Coronary artery (tissue), 2 donors: ENCODE measurements around the gene MYLK.

Experiments
- DNase-seq: peaks from one replicate; pipeline ENCODE4 v3.0.0-alpha.2; 2017; ENCODE audit warnings: low spot score
- H3K27ac ChIP-seq, 2 donors: fragments of 200-600 bp; sonication (generic); one replicate each; pipeline ENCODE4 v1.5.1; 2016 to 2019
- H3K4me3 ChIP-seq: fragments of 200-600 bp; sonication (generic); 2 replicates; pipeline ENCODE4 v1.5.1; 2016; ENCODE audit warnings: mild to moderate bottlenecking, moderate library complexity
- TF ChIP-seq, protein P1 (sequence below): fragments of 200-600 bp; sonication (generic); IDR thresholded peaks from one replicate; pipeline ENCODE4 v1.5.1; 2019; ENCODE audit warnings: antibody characterized with exemption

MYLK gene

DNA sequence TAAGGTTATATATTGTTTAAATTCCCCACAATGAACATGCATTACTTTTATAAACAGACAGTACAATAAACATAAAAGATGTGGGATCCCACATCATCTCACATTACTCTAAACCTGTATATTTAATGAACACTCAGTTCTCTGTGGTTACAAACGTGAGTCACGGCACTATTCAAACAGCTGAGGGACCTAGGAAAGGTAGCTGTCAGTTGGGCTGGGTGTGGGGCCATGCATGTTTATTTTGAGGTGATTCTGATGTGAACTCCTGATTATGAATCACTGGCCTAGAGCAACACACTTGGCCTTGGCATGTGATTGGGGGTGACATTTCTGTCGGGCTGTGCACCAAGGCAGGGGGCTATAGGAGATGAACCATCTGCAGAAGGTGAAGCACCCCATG is 151.7 kb downstream of the MYLK start:
- DNase-seq, result no peak
- Histone ChIP-seq H3K4me3 (no peak overlapping the region), H3K27ac (no peak overlapping the region)
- TF ChIP-seq, protein P1, sequence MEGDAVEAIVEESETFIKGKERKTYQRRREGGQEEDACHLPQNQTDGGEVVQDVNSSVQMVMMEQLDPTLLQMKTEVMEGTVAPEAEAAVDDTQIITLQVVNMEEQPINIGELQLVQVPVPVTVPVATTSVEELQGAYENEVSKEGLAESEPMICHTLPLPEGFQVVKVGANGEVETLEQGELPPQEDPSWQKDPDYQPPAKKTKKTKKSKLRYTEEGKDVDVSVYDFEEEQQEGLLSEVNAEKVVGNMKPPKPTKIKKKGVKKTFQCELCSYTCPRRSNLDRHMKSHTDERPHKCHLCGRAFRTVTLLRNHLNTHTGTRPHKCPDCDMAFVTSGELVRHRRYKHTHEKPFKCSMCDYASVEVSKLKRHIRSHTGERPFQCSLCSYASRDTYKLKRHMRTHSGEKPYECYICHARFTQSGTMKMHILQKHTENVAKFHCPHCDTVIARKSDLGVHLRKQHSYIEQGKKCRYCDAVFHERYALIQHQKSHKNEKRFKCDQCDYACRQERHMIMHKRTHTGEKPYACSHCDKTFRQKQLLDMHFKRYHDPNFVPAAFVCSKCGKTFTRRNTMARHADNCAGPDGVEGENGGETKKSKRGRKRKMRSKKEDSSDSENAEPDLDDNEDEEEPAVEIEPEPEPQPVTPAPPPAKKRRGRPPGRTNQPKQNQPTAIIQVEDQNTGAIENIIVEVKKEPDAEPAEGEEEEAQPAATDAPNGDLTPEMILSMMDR, result no peak

DNA sequence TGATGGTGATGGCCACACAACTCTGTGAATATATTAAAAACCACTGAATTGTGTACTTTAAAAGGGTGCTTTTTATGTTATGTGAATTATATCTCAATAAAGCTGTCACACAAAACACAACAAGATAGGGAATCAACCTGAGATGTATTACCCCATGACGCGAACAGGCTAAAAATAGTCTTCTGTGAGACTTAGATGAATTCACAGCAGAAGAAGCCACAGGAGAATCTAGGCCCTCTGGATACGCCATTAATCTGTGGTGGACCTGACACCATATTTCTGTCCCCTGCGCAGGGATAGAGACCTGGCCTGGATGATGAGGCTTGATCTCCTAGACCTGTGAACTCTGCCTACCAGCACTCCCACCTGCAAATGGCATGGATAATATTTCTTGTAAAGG is 153.3 kb downstream of the MYLK start:
- no peak overlapping the region for H3K27ac ChIP-seq
- TF ChIP-seq, protein P1, result no peak
- no peak overlapping the region for H3K4me3 ChIP-seq
- DNase-seq, result no peak

DNA sequence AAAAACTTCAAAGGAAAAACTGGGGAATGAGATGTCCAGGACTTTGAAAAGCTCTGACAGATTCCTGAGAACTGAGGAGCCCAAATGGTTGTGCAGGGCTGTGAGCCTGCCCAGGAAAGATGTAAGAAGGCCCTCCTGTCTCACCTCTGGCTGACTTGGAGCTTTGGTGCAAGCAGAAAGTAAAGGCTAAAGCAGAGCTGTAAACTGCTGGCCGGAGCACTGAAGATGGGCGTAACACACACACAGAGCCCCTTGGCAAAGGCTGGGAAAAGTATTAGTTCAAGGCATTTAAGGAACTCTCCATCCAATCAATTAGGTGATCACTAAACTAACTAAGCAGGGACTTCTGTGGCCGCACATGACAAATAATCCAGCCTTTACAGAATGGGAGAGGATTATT is 155.1 kb downstream of the MYLK start:
- H3K4me3 ChIP-seq, result no peak overlapping the region
- no peak overlapping the region for H3K27ac ChIP-seq
- TF ChIP-seq, protein P1, result no peak
- DNase-seq, result no peak

DNA sequence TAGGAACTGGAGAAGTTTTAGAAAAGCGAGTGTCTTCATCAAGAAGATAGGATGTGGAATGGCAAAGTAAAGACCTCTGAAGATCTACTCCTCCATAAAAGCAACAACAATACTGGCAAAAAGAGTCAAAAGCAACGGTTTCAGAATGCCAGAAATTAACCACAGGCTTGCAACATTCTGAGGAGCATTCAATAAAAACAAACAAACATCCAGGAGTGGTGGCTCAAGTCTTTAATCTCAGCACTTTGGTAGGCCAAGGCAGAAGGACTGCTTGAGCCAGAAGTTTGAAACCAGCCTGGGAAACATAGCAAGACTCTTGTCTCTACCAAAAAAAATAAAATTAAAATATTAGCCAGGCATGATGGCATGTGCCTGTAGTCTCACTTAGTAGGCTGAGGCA is 156.1 kb downstream of the MYLK start:
- no peak for DNase-seq
- TF ChIP-seq, protein P1, result no peak
- H3K27ac ChIP-seq, result no peak overlapping the region
- H3K4me3 ChIP-seq, result no peak overlapping the region

DNA sequence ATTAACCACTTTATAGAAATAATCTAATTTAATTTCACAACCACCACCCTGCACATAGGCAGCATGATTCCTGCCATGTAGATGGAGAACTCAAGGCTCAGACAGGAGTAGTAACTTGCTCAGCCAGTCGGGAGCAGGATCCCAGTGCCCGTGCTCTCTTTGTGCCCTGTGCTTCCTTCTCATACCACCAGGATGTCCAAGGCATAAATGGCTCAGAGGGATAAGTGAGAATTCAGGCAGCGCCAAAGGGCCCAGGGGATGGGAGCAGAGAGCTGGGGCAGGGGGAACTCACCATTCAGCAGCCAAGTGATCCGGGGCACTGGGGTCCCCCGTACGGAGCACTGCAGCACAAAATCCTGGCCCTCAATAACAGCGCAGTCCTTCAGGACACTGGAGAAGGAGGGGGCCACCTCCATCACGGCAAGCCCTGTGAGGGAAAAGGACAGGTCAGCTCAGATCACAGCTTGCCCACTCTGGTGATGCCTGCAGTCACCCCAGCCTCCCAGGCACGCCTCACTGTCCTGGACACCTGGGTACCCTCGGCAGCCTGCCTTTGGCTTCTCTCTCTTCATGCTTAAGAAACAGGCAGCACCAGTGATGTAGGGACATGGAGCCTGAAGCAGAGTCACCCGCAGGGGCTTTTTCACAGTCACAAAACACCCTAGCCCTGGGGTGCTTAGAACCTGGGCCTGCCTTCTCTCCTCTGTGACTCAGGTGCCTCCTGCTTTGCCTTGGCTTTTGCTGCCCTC is 158.3 kb downstream of the MYLK start:
- Histone ChIP-seq H3K4me3 (no peak overlapping the region), H3K27ac (no peak overlapping the region)
- DNase-seq, result no peak
- TF ChIP-seq, protein P1, result no peak

DNA sequence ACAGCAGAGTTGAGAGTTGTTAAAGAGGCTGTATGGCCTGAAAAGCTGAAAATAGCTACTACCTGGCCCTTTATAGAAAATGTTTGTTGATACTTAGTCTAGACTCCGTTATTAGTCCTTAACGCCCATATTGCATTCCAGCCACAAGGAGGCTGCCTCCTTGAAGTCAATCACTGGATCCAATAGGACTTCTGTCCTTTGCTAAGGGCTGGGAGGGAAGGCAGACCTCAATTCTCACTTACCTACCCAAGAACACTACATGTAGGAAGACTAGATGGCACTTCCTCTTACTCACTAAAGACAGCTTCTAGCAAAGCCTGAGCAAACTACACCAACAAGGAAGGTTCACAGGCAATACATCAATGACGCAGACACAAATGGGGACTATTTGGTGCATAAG is 159.8 kb downstream of the MYLK start:
- TF ChIP-seq, protein P1, result no peak
- H3K27ac ChIP-seq, result no peak overlapping the region
- no peak for DNase-seq
- no peak overlapping the region for H3K4me3 ChIP-seq

DNA sequence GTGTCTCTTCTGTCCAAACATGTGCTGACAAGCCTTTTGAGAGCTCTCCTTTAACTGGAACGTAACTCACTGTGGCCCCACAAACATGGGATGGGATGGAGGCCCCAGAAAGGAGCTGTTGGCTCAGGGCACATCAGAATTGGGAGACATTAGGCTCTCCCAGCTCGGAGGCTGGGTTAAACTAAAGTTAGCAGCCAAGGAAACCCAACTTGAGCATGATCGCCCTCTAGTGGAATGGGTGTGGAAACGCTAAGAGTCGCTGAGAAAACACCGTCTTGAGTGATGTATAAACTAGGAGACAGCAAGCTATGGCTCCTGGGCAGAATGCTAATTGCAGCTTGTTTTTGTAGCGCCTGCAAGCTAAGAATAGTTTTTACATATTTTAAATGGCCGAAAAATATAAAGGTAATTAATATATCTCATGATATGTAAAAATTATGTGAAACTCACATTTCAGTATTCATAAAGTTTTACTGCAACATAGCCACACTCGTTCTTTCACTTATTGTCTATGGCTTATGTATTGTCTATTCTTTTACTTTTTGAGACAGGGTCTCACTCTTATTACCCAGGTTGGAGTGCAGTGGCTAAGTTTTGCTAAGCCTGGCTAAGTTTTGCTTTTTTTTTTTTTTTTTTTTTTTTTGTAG is 160.5 kb downstream of the MYLK start:
- peak overlapping the region; percentile 15 to 32 for H3K27ac ChIP-seq
- TF ChIP-seq, protein P1, result peak; percentile 67
- DNase-seq, result no peak
- no peak overlapping the region for H3K4me3 ChIP-seq
